ENCODE results near the gene MOGAT2.

DNA sequence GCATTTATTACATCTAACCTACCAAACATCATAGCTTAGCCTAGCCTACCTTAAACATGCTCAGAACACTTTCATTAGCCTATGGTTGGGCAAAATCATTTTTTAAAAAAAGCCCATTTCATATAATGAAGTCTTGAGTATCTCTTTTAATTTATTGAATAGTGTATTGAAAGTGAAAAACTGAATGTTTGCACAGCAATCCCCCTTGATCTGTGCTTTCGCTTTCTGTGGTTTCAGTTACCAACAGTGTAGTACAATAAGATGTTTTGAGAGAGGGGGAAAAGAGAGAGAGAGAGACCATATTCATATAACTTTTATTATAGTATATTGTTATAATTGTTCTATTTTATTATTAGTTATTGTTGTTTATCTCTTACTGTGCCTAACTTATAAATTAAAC is 40.4 kb upstream of the MOGAT2 start:
- no peak for TF ChIP-seq CTCF (IDR thresholded peaks at IDR 0.05)
- TF ChIP-seq POLR2A (IDR thresholded peaks at IDR 0.05) = no peak

Measured in adrenal gland (tissue), 5 donors.